Measurements from ENCODE around the gene NAA50. TPM values are rescaled to one million over a fixed set of nuclear protein-coding genes. Genes with fewer than 3 reads are reported as not detected.

Gene NAA50
- total RNA-seq, 1 experiment from 2014 or later: 188 TPM

DNA sequence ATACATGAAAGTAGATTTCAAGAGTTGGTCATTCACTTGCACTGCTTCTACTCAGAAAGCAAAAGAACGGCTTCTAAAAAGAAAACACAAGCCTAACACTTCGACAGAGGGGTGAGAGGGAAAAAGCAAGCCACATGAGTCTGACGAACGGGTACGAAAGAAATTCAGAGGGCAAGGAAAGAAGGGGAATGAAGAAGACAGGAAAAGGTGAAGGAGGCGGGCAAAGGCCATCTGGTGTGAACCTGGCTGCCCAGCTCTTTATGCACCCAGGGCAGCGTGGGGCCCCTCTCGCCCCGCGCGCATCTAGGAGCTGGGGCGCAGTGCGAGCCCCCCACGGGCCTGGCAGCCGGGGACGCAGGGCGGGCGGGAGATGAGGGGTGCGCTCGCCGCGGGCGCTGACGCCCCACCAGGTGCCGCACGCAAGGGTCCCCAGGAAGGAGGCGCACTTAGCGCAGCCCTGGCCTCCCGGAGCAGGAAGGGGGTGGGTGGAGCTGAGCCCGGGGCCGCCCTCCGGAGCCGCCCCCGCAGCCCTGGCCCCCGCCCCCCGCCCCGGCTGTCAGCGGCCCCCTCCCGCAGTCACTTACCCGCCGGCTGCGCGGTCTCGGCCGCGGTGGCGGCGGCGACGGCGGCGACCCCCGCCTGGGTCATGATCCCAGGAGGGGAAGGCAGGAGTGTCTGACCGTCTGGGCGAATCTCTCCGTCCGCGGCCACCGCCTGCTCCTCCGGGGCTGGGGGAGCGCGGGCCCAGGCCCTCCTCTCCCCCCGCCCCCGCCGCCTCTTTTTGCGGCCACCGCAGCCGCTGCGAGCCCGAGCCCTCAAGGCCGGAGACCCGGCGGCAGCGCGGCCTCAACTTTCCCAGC is 50.0 kb downstream of the NAA50 start, which contains the start of gene USF3:
Gene USF3, minus strand, starts transcription at position 857 of the 860 bp plus-strand sequence. CDS start 21,764 bp downstream, outside the sequence.
- BruUV-seq (replicated peaks): no TSS peak
- Mint-ChIP-seq H3K9me3 (ENCODE audit: unreplicated experiment) (no peaks in the 10 kb centered on the region), H3K4me3 (ENCODE audit: unreplicated experiment) (peak within 1 kb of the TSS; percentile 96), H3K27ac (ENCODE audit: unreplicated experiment) (peak within 1 kb of the TSS; percentile 80), H3K4me1 (ENCODE audit: low read depth, unreplicated experiment) (no peaks in the 10 kb centered on the region), H3K36me3 (ENCODE audit: insufficient read depth, unreplicated experiment) (peaks cover 6% of the 10 kb centered on the region), H3K27me3 (ENCODE audit: insufficient read depth, unreplicated experiment) (no peaks in the 10 kb centered on the region)
- H3K27me3 ChIP-seq (replicated peaks; ENCODE audit: control insufficient read depth, insufficient read depth, low read length): no peaks in the 10 kb centered on the region
- ChIA-PET POLR2A (interaction anchor here (0.7 to 1.2 kb wide), 4 partner anchors 33 to 705 kb away, joined by 3 to 6 read pairs (median 4); partner anchors contain the start of genes ATP6V1A and GTPBP8), CTCF (interaction anchor here (0.5 to 1.6 kb wide), 4 partner anchors 14 to 180 kb away, joined by 5 read pairs; no protein-coding TSS in a partner anchor)
- H3K4me3 ChIP-seq (ENCODE audit: low read depth, low read length): peak within 1 kb of the TSS; percentile 84
- peak; percentile 69 to 77 for DNase-seq
- intact Hi-C loops (cut with micrococcal nuclease; ENCODE audit: unreplicated experiment): loop anchor here (1.0 kb wide), 2 partner anchors 33 to 50 kb away; partner anchors contain the start of gene NAA50
- H3K4me1 ChIP-seq: peaks cover 18% of the 10 kb centered on the region
- no peaks in the 10 kb centered on the region for H3K36me3 ChIP-seq (ENCODE audit: control insufficient read depth, insufficient read depth, low read length)
- no peaks in the 10 kb centered on the region for H3K9me3 ChIP-seq
- TF ChIP-seq, protein P1, sequence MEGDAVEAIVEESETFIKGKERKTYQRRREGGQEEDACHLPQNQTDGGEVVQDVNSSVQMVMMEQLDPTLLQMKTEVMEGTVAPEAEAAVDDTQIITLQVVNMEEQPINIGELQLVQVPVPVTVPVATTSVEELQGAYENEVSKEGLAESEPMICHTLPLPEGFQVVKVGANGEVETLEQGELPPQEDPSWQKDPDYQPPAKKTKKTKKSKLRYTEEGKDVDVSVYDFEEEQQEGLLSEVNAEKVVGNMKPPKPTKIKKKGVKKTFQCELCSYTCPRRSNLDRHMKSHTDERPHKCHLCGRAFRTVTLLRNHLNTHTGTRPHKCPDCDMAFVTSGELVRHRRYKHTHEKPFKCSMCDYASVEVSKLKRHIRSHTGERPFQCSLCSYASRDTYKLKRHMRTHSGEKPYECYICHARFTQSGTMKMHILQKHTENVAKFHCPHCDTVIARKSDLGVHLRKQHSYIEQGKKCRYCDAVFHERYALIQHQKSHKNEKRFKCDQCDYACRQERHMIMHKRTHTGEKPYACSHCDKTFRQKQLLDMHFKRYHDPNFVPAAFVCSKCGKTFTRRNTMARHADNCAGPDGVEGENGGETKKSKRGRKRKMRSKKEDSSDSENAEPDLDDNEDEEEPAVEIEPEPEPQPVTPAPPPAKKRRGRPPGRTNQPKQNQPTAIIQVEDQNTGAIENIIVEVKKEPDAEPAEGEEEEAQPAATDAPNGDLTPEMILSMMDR (IDR thresholded peaks at IDR 0.05; ENCODE audit: insufficient read depth in 1 of 2, low read depth in 1 of 2, low read length in 1 of 2, severe bottlenecking in 1 of 2, unreplicated experiment in 1 of 2): no peak

DNA sequence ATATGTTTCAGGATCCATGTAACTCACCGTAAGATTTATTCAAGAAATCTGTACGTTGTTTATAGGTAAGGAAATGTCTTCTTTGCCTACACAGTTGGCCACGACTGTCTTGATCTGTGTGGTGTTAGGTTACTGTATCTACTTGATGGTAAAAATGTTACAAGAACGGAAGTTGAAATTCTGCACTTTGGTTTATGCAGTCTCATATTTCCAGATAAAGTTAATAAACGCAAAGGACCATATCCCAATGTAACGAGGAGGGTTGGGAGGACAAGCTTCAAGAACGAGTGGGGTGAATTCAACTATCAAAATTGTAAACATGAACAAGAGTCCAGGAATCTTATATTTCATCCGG is 50.6 kb downstream of the NAA50 start:
- no peaks in the 10 kb centered on the region for H3K27me3 Mint-ChIP-seq (ENCODE audit: insufficient read depth, unreplicated experiment)
- Histone ChIP-seq H3K9me3 (no peaks in the 10 kb centered on the region), H3K36me3 (ENCODE audit: control insufficient read depth, insufficient read depth, low read length) (no peaks in the 10 kb centered on the region), H3K27me3 (replicated peaks; ENCODE audit: control insufficient read depth, insufficient read depth, low read length) (no peaks in the 10 kb centered on the region), H3K4me1 (peaks cover 18% of the 10 kb centered on the region), H3K4me3 (ENCODE audit: low read depth, low read length) (peak overlapping the region; percentile 84)
- ChIA-PET POLR2A (interaction anchor here (1.0 to 1.2 kb wide), 2 partner anchors 33 to 704 kb away, joined by 3 to 4 read pairs; partner anchors contain the start of gene GTPBP8), CTCF (interaction anchor here (1.2 to 1.6 kb wide), 2 partner anchors 41 to 179 kb away, joined by 5 read pairs; no protein-coding TSS in a partner anchor)
- peaks cover 6% of the 10 kb centered on the region for H3K36me3 Mint-ChIP-seq (ENCODE audit: insufficient read depth, unreplicated experiment)
- H3K27ac Mint-ChIP-seq (ENCODE audit: unreplicated experiment): peak overlapping the region; percentile 80
- TF ChIP-seq, protein P1 (IDR thresholded peaks at IDR 0.05; ENCODE audit: insufficient read depth in 1 of 2, low read depth in 1 of 2, low read length in 1 of 2, severe bottlenecking in 1 of 2, unreplicated experiment in 1 of 2): no peak
- DNase-seq: no peak
- H3K4me1 Mint-ChIP-seq (ENCODE audit: low read depth, unreplicated experiment): no peaks in the 10 kb centered on the region
- H3K4me3 Mint-ChIP-seq (ENCODE audit: unreplicated experiment): peak overlapping the region; percentile 96
- intact Hi-C loops (cut with micrococcal nuclease; ENCODE audit: unreplicated experiment): no loop called here
- H3K9me3 Mint-ChIP-seq (ENCODE audit: unreplicated experiment): no peaks in the 10 kb centered on the region
- TSS peak; percentile 44 for BruUV-seq (replicated peaks)

DNA sequence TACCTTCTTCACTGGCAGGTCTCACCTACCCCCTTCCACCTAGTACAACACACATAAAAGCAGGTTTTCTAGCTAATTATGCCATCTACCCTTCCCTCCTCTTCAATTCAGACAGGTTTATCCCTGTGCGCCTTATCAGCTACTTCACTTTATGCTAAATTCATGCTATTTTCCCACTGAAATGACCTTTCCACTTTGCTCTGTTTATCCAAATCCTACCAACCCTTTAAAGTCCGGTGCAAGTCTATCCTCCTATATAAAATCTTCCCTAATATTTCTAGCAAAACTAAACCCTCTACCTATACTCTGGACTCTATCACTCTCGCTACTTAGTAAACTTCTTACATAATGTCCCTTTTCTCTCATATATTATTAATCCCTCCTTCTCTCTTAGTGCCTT is 55.6 kb downstream of the NAA50 start:
- intact Hi-C loops (cut with micrococcal nuclease; ENCODE audit: unreplicated experiment): no loop called here
- BruUV-seq (replicated peaks): no TSS peak
- Mint-ChIP-seq H3K27ac (ENCODE audit: unreplicated experiment) (no peak overlapping the region), H3K4me3 (ENCODE audit: unreplicated experiment) (no peak overlapping the region), H3K27me3 (ENCODE audit: insufficient read depth, unreplicated experiment) (no peaks in the 10 kb centered on the region), H3K4me1 (ENCODE audit: low read depth, unreplicated experiment) (no peaks in the 10 kb centered on the region), H3K36me3 (ENCODE audit: insufficient read depth, unreplicated experiment) (peaks cover 1% of the 10 kb centered on the region), H3K9me3 (ENCODE audit: unreplicated experiment) (no peaks in the 10 kb centered on the region)
- DNase-seq: no peak
- Histone ChIP-seq H3K27me3 (replicated peaks; ENCODE audit: control insufficient read depth, insufficient read depth, low read length) (no peaks in the 10 kb centered on the region), H3K36me3 (ENCODE audit: control insufficient read depth, insufficient read depth, low read length) (no peaks in the 10 kb centered on the region), H3K4me1 (peaks cover 17% of the 10 kb centered on the region), H3K9me3 (no peaks in the 10 kb centered on the region), H3K4me3 (ENCODE audit: low read depth, low read length) (no peak overlapping the region)
- ChIA-PET POLR2A (no interaction called here), CTCF (no interaction called here)
- TF ChIP-seq, protein P1 (IDR thresholded peaks at IDR 0.05; ENCODE audit: insufficient read depth in 1 of 2, low read depth in 1 of 2, low read length in 1 of 2, severe bottlenecking in 1 of 2, unreplicated experiment in 1 of 2): no peak

Data from Caco-2 (cell line).